Left lung (tissue), 10 donors: Measurements from ENCODE around the gene HDDC3. TPM values are rescaled to one million over a fixed set of nuclear protein-coding genes. Genes with fewer than 3 reads are reported as not detected.

Experiments
- ATAC-seq: fragments of 200-7000 bp; cut with Tn5 transposase; one replicate; pipeline ENCODE4 v1.9.1; 2020; ENCODE audit warnings: moderate library complexity
- DNase-seq, 4 donors: peaks; one replicate each; pipeline ENCODE4 v3.0.0-alpha.2; 2013 to 2020
- H3K27ac ChIP-seq, 2 donors: fragments of 200-600 bp; sonication (generic) in 1 of 2; one replicate each; pipeline versions ENCODE4 v1.5.0 to v1.8.0; 2020 to 2021
- H3K27me3 ChIP-seq, 2 donors: fragments of 200-600 bp; sonication (generic) in 1 of 2; one replicate each; pipeline versions ENCODE4 v1.5.0 to v1.8.0; 2020 to 2021
- H3K36me3 ChIP-seq, 2 donors: fragments of 200-600 bp; sonication (generic) in 1 of 2; one replicate each; pipeline versions ENCODE4 v1.5.0 to v1.8.0; 2020 to 2021
- H3K4me1 ChIP-seq, 2 donors: fragments of 200-600 bp; one replicate each; pipeline ENCODE4 v1.8.0; 2021
- H3K4me3 ChIP-seq, 2 donors: fragments of 200-600 bp; sonication (generic) in 1 of 2; one replicate each; pipeline versions ENCODE4 v1.5.0 to v1.8.0; 2020 to 2021; ENCODE audit warnings: mild to moderate bottlenecking in 1 of 2
- H3K9me3 ChIP-seq, 2 donors: fragments of 200-600 bp; sonication (generic) in 1 of 2; one replicate each; pipeline versions ENCODE4 v1.5.0 to v1.8.0; 2020 to 2021
- CTCF ChIP-seq, 2 donors: fragments of 200-600 bp; sonication (generic) in 1 of 2; IDR thresholded peaks; one replicate each; pipeline versions ENCODE4 v1.5.0 to v1.8.0; 2021; ENCODE audit warnings: antibody characterized with exemption in 2 of 2
- intact Hi-C, 2 donors: fragments of 100-400 bp; cut with DNase I; formaldehyde crosslinking; loops; one replicate each; pipeline versions ENCODE4 v1.11.2 to v1.14.2; 2022
- polyA plus RNA-seq, 6 donors: library from polyadenylated mRNA; unstranded; fragments of 120-200 nt; gene quantifications; one replicate each; pipeline ENCODE4 v1.2.1, GENCODE V29; 2013; ENCODE audit not compliant: insufficient read length in 6 of 6
- total RNA-seq, 2 donors: library from RNA; stranded (reverse); fragmentation: NEBNext Ultra II Directional; extraction: Animal tissue kit (Norgen Biotek cat#: 25700); gene quantifications; one replicate each; pipeline ENCODE4 v1.2.1, GENCODE V29; 2021
- donor health status: DM: no; HTN: yes; CAD: no.
- donor health status: DM: no; HTN: no; CAD: no.

The HDDC3 gene
- total and polyA plus RNA-seq, 8 donors: 10.3 to 15.9 (median 13.2) TPM

GRCh38 chr15:90890839-90891238 lies 41.5 kb downstream of the HDDC3 start:
- no peaks in the 10 kb centered on the region for H3K9me3 ChIP-seq
- no peak overlapping the region for H3K27ac ChIP-seq
- DNase-seq: peak in 1 of 4 donors; percentile 69
- no peak for ATAC-seq
- H3K27me3 ChIP-seq: no peaks in the 10 kb centered on the region
- H3K4me3 ChIP-seq: no peak overlapping the region
- peaks cover 0 to 95% of the 10 kb centered on the region in 2 donors for H3K36me3 ChIP-seq
- TF ChIP-seq CTCF (IDR thresholded peaks at IDR 0.05): no peak
- intact Hi-C loops: no loop called here
- H3K4me1 ChIP-seq: peaks cover 4 to 21% of the 10 kb centered on the region in 2 donors

- ATAC-seq (no peak), DNase-seq (peak in 1 of 4 donors; percentile 75)
- peaks cover 14 to 21% of the 10 kb centered on the region in 2 donors for H3K4me1 ChIP-seq
- H3K4me3 ChIP-seq: no peak overlapping the region
- no peak overlapping the region for H3K27ac ChIP-seq
- TF ChIP-seq CTCF (IDR thresholded peaks at IDR 0.05): no peak
- H3K9me3 ChIP-seq: no peaks in the 10 kb centered on the region
- intact Hi-C loops: loop anchor here in 1 of 2 donors (5.0 kb wide), 1 partner anchor 243 kb away; no protein-coding TSS in a partner anchor
- H3K27me3 ChIP-seq: no peaks in the 10 kb centered on the region
- H3K36me3 ChIP-seq: peaks cover 0 to 85% of the 10 kb centered on the region in 2 donors
Observed at GRCh38 chr15:90889736-90890456, 42.5 kb downstream of the HDDC3 start.

- H3K9me3 ChIP-seq: no peaks in the 10 kb centered on the region
- no peaks in the 10 kb centered on the region for H3K27me3 ChIP-seq
- peaks cover 0 to 80% of the 10 kb centered on the region in 2 donors for H3K36me3 ChIP-seq
- DNase-seq (peak in 1 of 4 donors; percentile 56), ATAC-seq (no peak)
- no peak for TF ChIP-seq CTCF (IDR thresholded peaks at IDR 0.05)
- H3K27ac ChIP-seq: no peak overlapping the region
- no peak overlapping the region for H3K4me3 ChIP-seq
- intact Hi-C loops: loop anchor here in 1 of 2 donors (5.0 kb wide), 1 partner anchor 242 kb away; no protein-coding TSS in a partner anchor
- H3K4me1 ChIP-seq: peaks cover 16 to 23% of the 10 kb centered on the region in 2 donors
Observed at GRCh38 chr15:90889313-90889730, 43.0 kb downstream of the HDDC3 start.

GRCh38 chr15:90887037-90887481 lies 45.3 kb downstream of the HDDC3 start:
- no peak overlapping the region for H3K27ac ChIP-seq
- no peak for ATAC-seq
- peaks cover 24 to 43% of the 10 kb centered on the region in 2 donors for H3K4me1 ChIP-seq
- H3K27me3 ChIP-seq: no peaks in the 10 kb centered on the region
- no peaks in the 10 kb centered on the region for H3K9me3 ChIP-seq
- peak in 1 of 4 donors; percentile 74 for DNase-seq
- TF ChIP-seq CTCF (IDR thresholded peaks at IDR 0.05): no peak
- intact Hi-C loops: loop anchor here in 1 of 2 donors (5.0 kb wide), 1 partner anchor 240 kb away; no protein-coding TSS in a partner anchor
- H3K36me3 ChIP-seq: peaks cover 0 to 66% of the 10 kb centered on the region in 2 donors
- no peak overlapping the region for H3K4me3 ChIP-seq

GRCh38 chr15:90886291-90886614 lies 46.1 kb downstream of the HDDC3 start:
- peaks cover 24 to 43% of the 10 kb centered on the region in 2 donors for H3K4me1 ChIP-seq
- peak overlapping the region in 1 of 2 donors; percentile 66 for H3K4me3 ChIP-seq
- intact Hi-C loops: loop anchor here in 1 of 2 donors (5.0 kb wide), 1 partner anchor 239 kb away; no protein-coding TSS in a partner anchor
- ATAC-seq (no peak), DNase-seq (no peak)
- peaks cover 0 to 66% of the 10 kb centered on the region in 2 donors for H3K36me3 ChIP-seq
- H3K27ac ChIP-seq: peak overlapping the region; percentile 97 to 98
- TF ChIP-seq CTCF (IDR thresholded peaks at IDR 0.05): peak in 1 of 2 donors; percentile 48
- H3K9me3 ChIP-seq: no peaks in the 10 kb centered on the region
- no peaks in the 10 kb centered on the region for H3K27me3 ChIP-seq
